Right lobe of liver (tissue), 4 donors: Measurements from ENCODE around the gene SSR4.

Experiments used
- POLR2A ChIP-seq: fragments of 450-650 bp; IDR thresholded peaks from one replicate; pipeline ENCODE4 v1.6.1; 2017; ENCODE audit warnings: antibody characterized with exemption, mild to moderate bottlenecking
- TF ChIP-seq, protein P1 (sequence below), 4 donors: fragments of 200-600 bp in 3 of 4; fragments of 450-650 bp in 1 of 4; IDR thresholded peaks; one replicate each; pipeline versions ENCODE4 v1.5.1 to v1.8.0; 2016 to 2022; ENCODE audit warnings: antibody characterized with exemption in 4 of 4, mild to moderate bottlenecking in 2 of 4
- donor health status: DM: no; HTN: no; CAD: no.
- donor health status: DM: no; HTN: no; CAD: no.
- donor health status: DM: no; HTN: yes; CAD: no.

DNA sequence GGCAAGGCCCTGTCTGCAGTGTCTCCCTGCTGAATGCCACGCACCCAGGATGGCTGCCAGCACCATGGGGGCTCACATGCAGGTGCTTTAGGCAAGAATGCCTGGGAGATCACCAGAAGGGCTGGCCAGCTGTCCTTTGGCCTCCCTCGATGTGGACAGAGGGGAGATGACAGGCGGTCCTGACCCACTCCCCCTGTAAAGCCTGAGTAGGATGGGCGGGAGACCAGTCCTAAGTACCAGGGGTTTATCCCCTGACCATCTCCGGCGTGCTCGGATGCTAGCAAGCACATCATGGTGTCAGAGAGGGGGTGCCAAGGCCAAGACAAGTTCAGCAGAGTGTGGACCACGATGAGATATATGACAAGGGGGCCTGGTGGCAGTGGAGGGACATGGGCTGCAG, 30.6 kb downstream of the SSR4 start:
- TF ChIP-seq, protein P1, sequence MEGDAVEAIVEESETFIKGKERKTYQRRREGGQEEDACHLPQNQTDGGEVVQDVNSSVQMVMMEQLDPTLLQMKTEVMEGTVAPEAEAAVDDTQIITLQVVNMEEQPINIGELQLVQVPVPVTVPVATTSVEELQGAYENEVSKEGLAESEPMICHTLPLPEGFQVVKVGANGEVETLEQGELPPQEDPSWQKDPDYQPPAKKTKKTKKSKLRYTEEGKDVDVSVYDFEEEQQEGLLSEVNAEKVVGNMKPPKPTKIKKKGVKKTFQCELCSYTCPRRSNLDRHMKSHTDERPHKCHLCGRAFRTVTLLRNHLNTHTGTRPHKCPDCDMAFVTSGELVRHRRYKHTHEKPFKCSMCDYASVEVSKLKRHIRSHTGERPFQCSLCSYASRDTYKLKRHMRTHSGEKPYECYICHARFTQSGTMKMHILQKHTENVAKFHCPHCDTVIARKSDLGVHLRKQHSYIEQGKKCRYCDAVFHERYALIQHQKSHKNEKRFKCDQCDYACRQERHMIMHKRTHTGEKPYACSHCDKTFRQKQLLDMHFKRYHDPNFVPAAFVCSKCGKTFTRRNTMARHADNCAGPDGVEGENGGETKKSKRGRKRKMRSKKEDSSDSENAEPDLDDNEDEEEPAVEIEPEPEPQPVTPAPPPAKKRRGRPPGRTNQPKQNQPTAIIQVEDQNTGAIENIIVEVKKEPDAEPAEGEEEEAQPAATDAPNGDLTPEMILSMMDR (IDR thresholded peaks at IDR 0.05), result no peak
- no peak for TF ChIP-seq POLR2A
